ENCODE measurements around the gene PPT2.

Gene PPT2, protein sequence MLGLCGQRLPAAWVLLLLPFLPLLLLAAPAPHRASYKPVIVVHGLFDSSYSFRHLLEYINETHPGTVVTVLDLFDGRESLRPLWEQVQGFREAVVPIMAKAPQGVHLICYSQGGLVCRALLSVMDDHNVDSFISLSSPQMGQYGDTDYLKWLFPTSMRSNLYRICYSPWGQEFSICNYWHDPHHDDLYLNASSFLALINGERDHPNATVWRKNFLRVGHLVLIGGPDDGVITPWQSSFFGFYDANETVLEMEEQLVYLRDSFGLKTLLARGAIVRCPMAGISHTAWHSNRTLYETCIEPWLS

DNA sequence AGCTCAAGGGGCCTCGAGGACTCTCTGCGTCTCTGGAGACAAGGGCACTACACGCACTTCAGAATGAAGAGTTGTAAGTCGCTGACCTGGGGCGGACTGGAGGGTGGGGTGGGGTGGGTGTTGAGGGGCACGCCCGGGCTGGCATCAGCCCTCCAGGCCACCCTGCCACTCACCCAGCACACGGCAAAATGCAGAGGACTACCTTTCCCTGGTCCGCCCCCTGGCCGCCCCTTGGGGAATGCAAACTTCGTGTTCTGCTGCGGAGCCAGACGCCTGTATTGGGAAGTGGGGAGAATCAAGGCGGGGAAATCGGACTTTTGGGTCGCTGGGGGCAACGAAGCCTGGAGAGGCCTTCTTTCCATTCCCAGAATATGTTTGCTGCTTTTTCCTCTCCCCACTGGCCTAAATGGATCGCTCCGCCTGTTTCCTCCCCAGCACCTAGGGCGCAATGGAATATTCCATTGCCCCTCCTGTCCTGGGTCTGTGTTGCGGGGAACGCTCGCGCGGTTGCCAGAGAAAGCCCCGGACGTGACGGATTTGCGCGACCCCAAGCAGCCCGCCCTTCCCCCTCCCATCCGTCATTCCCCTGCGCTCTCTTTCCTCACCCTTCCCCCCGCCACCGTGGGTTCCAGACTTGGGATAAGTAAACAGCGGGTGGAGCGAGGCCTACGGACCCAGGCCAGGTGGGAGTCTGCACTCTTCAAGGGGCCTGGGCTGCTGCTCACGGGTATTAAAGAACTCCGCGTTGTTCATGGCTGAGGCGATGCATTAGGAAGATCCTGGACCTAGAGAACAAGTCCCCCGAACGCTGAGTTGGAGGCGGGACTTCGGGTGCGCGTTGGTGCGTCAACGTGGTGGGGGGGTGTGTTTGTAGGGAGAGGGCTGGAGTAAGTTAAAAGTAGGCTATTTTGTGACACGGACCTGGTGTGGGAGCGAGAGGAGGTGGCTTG, at the start of gene PPT2:
PPT2 (plus strand) TSS at position 578 of the 950 bp plus-strand sequence. CDS start 454 bp downstream, outside the sequence.
- in situ Hi-C loops (cut with MboI; ENCODE audit: low pct_unique_long_range_greater_than_20kb, low sequenced_read_pairs): no loop called here
- peak; percentile 91 for DNase-seq

DNA sequence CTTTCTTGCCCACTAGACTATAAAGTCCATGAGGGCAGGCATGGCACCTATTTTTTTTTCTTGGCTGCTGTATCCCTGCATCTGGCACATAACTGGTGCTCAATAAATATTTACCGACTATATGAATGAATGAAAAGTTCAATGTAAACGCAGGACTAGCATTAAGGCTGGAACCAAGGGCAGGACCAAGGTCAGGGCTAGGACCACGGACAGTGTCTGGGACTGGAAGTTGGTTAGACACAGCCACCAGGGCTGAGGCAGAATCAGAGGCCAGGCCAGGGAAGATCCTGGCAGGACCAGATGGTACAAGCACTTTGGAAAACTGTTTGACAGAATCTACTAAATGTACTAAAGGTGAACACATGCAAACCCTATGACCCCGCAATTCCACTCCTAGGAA, 48.5 kb upstream of the PPT2 start:
- no peak for DNase-seq
- in situ Hi-C loops (cut with MboI; ENCODE audit: low pct_unique_long_range_greater_than_20kb, low sequenced_read_pairs): no loop called here

DNA sequence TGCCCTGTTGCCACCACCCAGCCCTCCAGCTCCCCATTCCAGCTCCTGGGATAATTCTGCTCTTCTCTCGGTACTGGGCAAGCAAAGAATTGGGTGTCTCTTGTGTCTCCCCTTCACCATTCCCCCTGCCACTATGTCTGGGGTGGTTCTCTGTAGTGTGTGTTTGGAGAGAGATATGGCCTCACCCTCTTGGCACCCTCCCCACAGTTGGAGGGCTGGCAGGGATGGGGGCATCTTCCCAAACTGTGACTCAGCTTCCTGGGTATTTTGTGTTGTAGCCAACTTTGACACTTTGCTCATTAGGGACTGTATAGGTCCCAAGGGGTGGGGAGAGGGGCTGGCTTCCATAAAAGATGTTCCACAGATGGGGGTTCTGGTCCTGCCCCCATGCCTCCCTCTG, 46.5 kb upstream of the PPT2 start:
- no peak for DNase-seq
- in situ Hi-C loops (cut with MboI; ENCODE audit: low pct_unique_long_range_greater_than_20kb, low sequenced_read_pairs): no loop called here

DNA sequence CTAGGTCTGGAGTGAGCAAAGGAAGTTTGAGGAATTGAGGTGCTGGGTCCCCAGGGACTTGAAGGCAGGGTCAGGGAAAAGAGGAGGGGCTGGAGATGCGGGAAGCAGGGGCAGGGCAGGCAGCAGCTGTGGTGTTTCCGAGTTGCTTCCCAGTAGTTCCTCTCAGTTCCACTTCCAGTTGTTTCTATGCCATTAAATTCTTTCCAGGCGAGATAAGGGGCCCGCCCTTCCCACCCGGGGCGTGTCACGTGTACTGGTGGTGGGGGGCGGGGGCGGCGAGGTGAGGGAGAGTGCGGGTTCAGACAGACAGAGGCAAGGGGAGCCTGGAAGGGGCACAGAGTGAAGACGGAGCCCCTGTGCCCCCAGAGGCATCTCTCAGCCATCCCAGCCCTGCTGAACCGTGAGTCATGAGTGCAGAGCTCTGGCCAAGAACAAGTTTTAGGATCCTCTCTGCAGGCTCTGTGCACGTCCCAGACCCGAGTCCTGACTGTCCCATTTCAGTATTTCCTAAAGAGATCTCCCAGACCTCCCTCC, 45.8 kb upstream of the PPT2 start:
- DNase-seq: no peak
- in situ Hi-C loops (cut with MboI; ENCODE audit: low pct_unique_long_range_greater_than_20kb, low sequenced_read_pairs): no loop called here

DNA sequence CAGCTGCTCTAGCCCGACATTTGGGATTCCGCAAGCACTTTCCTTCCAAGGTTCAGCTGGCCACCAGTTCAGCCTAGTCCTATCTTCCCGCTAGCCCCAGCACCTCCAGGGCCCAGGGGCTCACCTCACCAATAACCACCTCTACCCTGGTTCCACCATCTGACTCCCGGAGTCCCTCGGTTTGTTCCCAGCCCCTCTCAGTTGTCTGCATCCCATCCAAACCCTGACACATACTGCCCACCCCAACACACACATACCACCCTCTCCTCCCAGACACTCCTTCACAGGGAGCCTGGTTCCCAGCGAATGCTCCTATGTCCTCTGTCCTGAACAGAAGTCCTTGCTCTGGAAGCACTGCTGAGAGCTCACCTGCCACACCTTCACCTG, 45.2 kb upstream of the PPT2 start:
- in situ Hi-C loops (cut with MboI; ENCODE audit: low pct_unique_long_range_greater_than_20kb, low sequenced_read_pairs): no loop called here
- no peak for DNase-seq

DNA sequence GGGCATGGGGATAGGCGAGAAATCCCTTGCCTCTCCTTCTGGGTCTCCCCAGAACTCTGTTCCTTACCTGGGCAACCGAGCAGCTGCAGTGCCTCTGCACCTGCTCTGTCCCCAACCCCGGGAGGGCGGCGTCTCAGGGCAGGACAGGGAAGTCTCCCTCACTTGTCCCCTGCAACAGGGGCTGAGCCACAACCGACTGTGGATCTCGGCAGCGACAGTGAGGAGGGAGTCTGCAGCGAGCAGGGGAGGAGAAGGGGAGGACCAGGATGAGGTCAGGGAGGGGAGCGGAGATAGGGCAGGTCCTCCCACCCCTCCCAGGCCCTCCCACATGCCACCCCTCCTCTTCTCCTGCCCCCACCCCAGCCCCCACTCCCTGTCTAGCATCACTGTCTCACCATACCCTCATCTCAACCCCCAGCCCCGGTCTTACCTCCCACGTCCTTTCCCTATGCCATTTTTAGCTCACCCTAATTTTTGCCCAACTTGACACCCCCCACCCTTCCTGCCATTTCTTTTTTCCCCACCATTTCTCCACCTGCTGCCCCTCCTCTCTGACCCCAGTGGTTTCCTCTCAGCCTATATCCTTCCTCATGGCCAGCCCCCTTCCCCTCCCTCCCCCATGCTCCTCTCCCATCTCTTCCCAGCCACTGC, 44.7 kb upstream of the PPT2 start, which contains the start of gene TNXB:
TNXB (minus strand) TSS at position 225 of the 651 bp plus-strand sequence. CDS start 11,140 bp downstream, outside the sequence.
- no peak for DNase-seq
- in situ Hi-C loops (cut with MboI; ENCODE audit: low pct_unique_long_range_greater_than_20kb, low sequenced_read_pairs): no loop called here

DNA sequence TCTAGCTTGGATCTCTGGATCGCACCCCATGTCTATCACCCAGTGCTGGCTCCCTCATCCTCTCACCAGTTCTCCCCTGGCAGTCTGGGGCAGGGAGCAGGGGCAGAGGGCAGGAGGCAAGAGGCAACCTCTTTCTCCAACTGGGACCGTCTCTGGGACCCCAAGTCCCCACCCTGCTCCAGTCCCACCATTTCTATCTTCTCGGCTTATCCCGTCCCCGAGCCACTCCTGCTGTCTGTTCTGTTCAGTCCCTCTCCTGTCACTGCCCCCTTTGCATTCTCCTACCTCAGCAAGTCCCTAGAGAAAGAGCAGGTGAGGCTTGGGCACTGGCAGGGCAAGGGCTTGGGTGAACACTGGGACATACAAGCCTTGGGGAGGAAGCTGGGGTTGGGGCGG, 44.2 kb upstream of the PPT2 start:
- in situ Hi-C loops (cut with MboI; ENCODE audit: low pct_unique_long_range_greater_than_20kb, low sequenced_read_pairs): no loop called here
- no peak for DNase-seq

DNA sequence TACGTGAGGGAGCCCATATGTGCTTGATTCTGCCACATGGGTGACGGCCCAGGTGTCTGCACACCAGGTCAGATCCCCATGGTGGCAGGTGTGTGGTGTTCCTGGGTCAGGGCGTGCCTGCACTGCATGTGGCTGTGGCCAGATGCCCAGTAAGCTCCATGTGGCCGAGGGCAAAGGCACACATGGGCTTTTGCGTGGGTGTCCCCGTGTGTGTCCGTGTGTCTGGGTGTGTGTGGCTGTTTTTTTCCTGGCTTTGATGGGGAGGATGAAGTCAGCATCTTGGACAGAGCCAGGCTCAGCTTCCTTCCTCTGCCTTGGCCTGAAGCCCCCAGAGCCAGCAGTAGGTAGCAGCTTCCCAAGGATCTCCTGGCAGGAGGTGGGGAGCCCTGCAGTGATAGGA, 43.3 kb upstream of the PPT2 start:
- DNase-seq: no peak
- in situ Hi-C loops (cut with MboI; ENCODE audit: low pct_unique_long_range_greater_than_20kb, low sequenced_read_pairs): no loop called here

DNA sequence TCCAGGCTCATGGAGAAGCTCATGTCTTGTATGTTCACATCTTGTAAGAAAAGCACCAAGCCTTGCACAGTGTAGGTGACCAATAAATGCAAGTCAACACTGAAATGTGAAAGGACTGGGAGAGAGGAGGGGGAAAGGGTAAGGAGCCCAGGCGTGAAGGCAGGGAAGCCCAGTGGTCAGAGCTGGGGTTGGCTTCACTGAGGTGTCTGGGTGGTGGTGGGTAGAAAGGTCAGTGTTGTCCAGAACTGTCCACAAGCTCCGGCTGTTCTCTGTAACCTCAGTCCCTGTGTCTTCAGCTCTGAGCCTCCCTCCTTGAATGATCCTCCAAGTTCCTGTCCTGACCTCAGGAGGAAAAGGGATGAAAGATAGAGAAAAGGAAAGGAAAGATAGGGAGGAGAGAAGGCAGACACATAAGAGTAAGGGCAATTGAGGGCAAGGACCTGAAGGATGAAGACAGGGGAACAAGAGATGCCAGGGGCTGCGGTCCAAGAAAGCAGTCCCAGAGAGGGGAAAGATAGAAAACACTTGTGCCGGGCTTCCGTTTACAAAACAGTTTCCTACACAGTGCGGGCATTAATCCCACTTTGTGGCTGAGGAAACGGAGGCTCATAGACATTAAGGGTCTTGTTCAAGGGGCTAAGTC, 42.4 kb upstream of the PPT2 start:
- in situ Hi-C loops (cut with MboI; ENCODE audit: low pct_unique_long_range_greater_than_20kb, low sequenced_read_pairs): no loop called here
- no peak for DNase-seq

DNA sequence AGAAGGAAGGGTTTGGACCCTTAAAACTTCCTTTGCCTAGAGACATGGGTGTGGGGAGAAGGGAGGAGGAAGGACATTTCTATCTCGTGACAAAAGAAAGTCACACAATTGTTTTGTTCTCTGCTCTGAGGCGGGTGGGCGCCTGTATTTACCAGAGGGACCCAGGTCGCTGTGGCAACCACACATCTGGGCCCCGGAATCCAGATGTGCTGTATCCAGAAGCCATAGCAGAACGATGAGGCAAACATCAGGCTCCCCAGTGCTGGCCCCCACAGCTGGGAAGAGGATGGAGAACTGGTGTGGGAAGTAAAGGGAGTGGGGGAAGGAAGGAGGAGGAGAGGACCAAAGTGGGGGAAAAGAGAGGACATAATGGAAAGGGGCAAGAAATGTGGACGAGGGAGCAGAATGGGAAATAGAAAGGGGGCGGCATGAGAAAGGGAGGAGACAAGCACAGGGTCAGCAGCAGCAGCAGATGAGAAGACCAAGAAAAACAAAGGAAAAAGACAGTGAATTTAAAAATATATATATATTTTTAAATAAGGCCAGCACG, 41.4 kb upstream of the PPT2 start:
- no peak for DNase-seq
- in situ Hi-C loops (cut with MboI; ENCODE audit: low pct_unique_long_range_greater_than_20kb, low sequenced_read_pairs): no loop called here

DNA sequence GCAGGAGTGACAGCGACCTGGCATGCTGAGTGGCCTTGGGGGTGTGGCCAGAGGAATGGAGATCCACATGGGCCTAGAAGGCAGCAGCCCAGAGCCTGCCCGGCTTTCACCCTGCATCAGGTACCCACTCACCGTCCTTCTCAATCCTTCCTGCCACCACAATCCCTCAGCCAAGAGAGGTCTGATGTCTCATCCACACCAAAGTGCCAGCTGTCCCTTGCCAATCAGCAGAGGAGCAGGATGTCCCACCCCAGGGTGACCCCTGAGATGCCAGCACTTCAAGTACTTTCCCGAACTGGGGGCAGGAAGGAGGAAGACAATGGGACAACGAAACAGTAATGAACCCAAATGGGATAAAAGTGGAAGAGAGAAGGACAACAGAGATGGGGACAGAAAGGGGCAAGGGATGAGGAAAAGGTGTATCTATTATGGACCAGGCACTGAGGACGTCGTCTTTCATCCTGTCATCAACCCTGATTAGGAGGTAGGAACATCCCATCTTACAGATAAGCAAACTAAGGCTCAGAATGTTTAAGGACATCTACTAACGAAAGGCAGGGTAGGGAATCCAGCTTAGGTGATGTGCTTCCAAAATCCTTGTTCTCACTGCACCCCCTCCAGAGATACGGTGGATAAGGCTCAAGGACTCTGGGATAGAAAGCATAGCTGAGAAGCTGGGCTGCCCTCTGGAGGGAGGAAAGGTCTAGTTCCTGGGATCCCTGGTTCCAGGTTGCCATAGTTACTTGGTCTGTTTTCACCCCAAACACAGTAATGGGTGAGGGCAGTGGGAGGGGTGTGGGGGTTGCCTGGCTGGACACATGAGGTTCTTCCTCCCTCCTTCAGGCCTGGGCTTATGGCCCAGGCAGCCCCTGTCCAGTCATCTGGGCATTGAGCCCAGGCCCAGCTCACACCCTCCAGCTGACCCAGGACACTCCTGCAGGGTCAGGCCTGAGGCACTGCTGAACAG, 40.3 kb upstream of the PPT2 start:
- DNase-seq: no peak
- in situ Hi-C loops (cut with MboI; ENCODE audit: low pct_unique_long_range_greater_than_20kb, low sequenced_read_pairs): no loop called here

DNA sequence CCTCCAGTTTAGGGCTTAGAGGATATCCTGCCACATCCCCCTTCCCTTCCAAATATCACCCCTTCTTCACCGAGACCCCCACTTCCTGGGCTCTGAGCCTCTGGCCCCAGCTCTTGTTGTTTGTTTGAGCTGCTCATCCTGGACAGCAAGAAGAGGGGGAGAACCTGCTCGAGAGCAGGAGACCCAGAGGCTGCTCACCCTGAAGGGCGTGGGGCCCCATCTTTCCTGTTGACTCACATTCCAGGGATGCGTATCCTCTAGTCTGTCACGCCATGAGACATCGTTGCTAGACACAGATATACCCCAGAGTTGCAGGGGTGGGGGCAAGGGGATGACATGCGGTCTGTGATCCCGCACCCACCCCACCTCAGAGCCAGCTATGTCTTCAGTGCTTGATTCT, 39.1 kb upstream of the PPT2 start:
- no peak for DNase-seq
- in situ Hi-C loops (cut with MboI; ENCODE audit: low pct_unique_long_range_greater_than_20kb, low sequenced_read_pairs): no loop called here

DNA sequence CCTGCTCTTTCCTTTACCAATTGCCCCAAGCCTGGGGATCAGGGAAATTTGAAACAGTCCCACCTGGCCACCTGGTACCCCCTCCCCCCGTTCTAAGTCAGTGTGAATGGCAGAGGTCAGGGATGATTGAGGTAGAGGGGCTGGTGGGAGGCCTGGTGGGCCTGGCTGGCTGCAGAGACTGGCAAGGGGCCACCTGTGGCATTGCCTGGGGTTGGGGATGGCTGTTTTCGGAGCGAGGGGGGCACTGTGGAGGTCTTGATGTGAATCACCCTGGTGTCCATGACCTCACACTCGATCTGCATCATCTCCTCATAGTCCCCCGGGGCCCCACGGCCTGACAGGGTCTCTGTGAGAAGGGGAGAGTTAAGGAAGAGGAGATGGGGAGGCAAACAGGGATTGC, 38.3 kb upstream of the PPT2 start:
- no peak for DNase-seq
- in situ Hi-C loops (cut with MboI; ENCODE audit: low pct_unique_long_range_greater_than_20kb, low sequenced_read_pairs): no loop called here

DNA sequence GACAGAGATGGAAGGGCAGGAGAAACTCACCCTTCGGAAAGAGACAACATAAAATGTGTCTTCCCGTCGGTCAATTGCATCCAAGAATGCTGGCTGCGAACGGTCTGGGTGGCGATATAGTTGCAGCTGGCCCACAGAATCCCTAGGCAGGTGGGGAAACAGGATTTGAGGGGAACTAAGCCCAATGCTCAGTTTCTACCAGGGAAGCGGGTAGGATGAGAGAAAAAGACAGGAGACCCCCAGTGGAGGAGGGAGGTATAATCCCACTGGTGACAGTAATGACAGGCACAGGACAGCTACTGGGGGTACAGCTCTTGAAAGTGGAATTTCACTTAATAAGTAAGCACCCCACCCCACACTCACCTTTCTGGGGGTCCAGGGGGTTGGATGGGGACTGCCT, 37.3 kb upstream of the PPT2 start:
- DNase-seq: peak; percentile 37
- in situ Hi-C loops (cut with MboI; ENCODE audit: low pct_unique_long_range_greater_than_20kb, low sequenced_read_pairs): no loop called here

DNA sequence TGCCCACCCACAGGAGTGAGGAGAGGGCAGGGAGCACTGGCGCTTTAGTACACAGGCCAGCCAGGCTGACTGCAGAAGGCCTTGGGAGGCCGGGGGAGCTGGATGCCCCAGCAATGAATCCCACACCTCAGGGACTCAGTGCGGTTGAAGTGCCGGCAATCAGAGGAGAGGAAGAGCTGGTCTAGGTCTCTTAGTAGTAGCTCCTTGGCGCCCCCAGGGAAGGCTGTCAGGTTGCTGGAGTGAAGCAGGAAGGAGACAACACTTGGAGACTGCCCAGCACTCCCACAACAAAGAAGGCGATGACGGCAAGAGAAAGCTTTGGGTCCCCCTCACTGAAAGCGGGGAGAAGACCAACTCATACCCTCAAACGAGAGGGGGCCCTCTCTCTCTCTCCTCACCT, 36.5 kb upstream of the PPT2 start:
- DNase-seq: no peak
- in situ Hi-C loops (cut with MboI; ENCODE audit: low pct_unique_long_range_greater_than_20kb, low sequenced_read_pairs): no loop called here

DNA sequence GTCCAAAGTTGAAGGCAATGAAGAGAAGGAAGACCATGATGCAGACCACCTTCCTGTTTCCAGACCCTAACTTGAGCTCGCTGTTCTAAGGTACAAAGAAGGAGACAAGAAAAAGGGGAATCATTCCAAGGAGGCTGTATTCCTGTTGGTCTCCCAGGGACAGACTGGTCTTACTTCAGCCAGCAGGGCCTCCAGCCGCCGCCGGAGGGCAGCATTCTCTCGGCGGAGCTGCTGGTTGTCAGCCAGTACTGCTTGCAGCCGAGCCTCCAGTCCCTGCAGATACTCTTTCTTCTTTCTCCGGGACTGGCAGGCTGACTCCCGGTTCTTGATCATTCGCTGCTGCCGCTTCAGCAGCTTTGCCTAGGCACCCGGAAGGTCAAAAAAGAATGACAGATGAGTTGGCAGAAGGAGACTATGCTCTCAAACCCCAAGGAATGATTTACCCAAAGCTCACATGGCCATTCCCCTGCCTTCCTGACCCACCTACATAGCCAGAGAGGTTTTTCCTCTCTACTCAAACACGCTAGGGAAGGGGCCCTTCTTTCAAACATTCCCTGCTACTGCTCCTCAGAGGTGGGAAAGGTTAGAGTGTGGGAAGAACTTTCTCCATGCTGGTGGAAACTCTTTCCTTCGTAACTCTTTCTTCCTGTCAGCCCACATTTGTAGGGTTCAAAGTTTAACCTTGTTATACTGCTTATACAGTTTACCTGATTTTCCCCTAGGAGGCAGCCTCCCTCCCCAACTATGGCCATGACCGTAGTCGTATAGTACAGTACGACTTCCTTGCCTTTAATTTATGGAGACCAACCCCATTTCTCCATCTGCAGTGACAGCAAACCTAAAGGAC, 34.9 kb upstream of the PPT2 start:
- peak; percentile 73 for DNase-seq
- in situ Hi-C loops (cut with MboI; ENCODE audit: low pct_unique_long_range_greater_than_20kb, low sequenced_read_pairs): no loop called here

DNA sequence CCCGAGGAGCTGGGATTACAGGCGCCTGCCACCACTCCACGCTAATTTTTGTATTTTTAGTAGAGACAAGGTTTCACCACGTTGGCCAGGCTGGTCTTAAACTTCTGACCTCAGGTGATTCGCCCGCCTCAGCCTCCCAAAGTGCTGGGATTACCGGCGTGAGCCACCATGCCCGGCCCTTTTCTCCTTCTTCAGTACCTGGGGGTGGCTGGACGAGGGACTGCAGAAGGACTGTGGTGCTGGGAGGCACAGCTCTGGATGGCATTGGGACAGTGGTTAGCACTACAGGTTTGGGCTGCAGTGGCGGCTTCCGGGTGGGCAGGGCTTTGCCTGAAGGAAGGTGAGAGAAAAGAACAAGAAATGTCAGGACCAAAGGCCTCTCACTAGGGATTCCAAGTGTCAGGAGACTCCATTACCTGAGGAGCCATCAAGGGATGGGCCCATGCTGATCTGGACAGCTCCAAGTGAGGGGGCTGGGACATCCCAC, 33.3 kb upstream of the PPT2 start:
- in situ Hi-C loops (cut with MboI; ENCODE audit: low pct_unique_long_range_greater_than_20kb, low sequenced_read_pairs): no loop called here

More for the DNA sequence above, 33.3 kb upstream of the PPT2 start:
- no peak for DNase-seq
